Skeletal muscle tissue (tissue), 4 donors: ENCODE data around the gene CAPZA1. TPM values are rescaled to one million over a fixed set of nuclear protein-coding genes. Genes with fewer than 3 reads are reported as not detected.

ENCODE experiments used
- H3K27ac ChIP-seq: one replicate; pipeline ENCODE4 v1.7.0; 2013; ENCODE audit warnings: mild to moderate bottlenecking, low read depth, low read length, inconsistent platforms
- H3K27me3 ChIP-seq, 3 donors: one replicate each; pipeline ENCODE4 v1.7.0; 2013; ENCODE audit warnings: low read length in 3 of 3; ENCODE audit not compliant: control insufficient read depth in 3 of 3, insufficient read depth in 3 of 3
- H3K36me3 ChIP-seq, 3 donors: one replicate each; pipeline ENCODE4 v1.7.0; 2013; ENCODE audit warnings: low read length in 3 of 3; ENCODE audit not compliant: control insufficient read depth in 3 of 3, insufficient read depth in 3 of 3
- H3K4me1 ChIP-seq, 3 donors: one replicate each; pipeline ENCODE4 v1.7.0; 2013; ENCODE audit warnings: low read length in 3 of 3, mild to moderate bottlenecking in 3 of 3; ENCODE audit not compliant: control insufficient read depth in 3 of 3, insufficient read depth in 3 of 3
- H3K4me3 ChIP-seq, 3 donors: one replicate each; pipeline ENCODE4 v1.7.0; 2013; ENCODE audit warnings: low read length in 3 of 3
- H3K9ac ChIP-seq, 3 donors: one replicate each; pipeline ENCODE4 v1.7.0; 2013; ENCODE audit warnings: low read length in 3 of 3, mild to moderate bottlenecking in 3 of 3, moderate library complexity in 2 of 3, low read depth in 1 of 3
- H3K9me3 ChIP-seq, 3 donors: one replicate each; pipeline ENCODE4 v1.7.0; 2013; ENCODE audit warnings: low read length in 3 of 3; ENCODE audit not compliant: control insufficient read depth in 3 of 3
- total RNA-seq: library from RNA; depleted of rRNA; stranded (reverse); fragments of >200 nt; gene quantifications from one replicate; pipeline ENCODE4 v1.2.3, GENCODE V29; 2014
- donor health status: Osteomylitis.

Gene CAPZA1
- total RNA-seq, 1 donor from 2014 or later = 63.7 TPM

DNA sequence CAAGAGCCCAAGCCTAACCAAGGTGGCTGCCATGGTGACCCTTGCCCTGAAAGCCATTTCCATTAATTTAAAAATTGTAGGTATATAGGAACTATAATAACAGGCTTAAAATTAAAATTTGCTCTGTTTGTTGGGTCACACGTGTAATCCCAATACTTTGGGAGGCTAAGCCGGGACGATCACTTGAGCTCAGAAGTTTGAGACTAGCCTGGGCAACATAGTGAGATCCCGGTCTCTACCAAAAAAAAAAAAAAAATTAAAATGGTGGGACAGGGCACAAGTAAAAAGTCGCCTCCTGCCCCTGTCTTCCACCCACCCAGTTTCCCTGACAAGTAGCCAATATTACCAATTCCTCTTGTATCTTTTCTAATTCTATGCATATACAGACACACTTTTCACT, 6.6 kb downstream of the CAPZA1 start:
- H3K4me1 ChIP-seq = peaks cover 10 to 31% (median 29%) of the 10 kb centered on the region in 3 donors
- H3K9ac ChIP-seq = no peak overlapping the region
- H3K27ac ChIP-seq = no peak overlapping the region
- no peaks in the 10 kb centered on the region for H3K27me3 ChIP-seq
- H3K36me3 ChIP-seq = peaks cover 2 to 4% (median 4%) of the 10 kb centered on the region in 3 donors
- H3K9me3 ChIP-seq = no peaks in the 10 kb centered on the region
- H3K4me3 ChIP-seq = no peak overlapping the region

DNA sequence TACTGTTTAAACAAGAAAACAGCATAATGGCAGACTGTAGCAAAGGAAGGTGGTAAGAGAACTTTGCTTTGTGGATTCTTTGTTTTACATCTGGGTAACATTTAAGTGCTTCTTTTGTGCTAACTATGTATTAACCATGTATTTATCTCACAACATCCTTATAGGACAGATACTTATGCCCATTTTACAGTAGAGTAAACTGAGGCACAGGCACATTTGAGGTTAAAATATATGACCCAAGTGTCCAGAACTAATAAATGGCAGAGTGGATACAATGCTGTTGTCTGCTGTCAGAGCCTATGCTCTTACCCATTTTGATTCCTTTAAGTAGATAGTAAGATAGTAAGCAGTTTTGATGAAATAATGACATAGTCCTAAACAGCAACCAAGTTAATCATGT, 7.3 kb downstream of the CAPZA1 start:
- Histone ChIP-seq H3K4me1 (peaks cover 10 to 28% (median 27%) of the 10 kb centered on the region in 3 donors), H3K27me3 (no peaks in the 10 kb centered on the region), H3K9ac (no peak overlapping the region), H3K9me3 (no peaks in the 10 kb centered on the region), H3K36me3 (peaks cover 2 to 4% (median 4%) of the 10 kb centered on the region in 3 donors), H3K27ac (peak overlapping the region; percentile 42), H3K4me3 (no peak overlapping the region)

DNA sequence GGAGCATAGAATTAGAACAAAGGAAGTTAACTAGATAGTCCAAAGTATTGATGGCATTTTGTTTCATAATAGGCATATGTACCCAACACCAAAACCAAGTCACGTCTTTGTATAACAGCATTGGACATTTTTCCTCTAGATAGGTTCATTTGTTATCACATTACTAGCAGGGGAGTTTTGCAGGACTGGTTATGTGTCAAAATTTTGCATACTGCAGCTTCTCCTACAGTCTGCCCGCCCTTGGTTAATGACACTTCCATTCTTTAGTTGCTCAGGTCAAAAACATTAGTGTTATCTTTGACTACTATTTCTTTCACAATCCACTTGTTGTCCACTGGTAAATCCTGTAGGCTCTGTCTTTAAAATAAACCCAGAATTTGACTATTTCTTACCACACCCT, 8.9 kb downstream of the CAPZA1 start:
- H3K36me3 ChIP-seq = peaks cover 2 to 4% (median 4%) of the 10 kb centered on the region in 3 donors
- no peaks in the 10 kb centered on the region for H3K27me3 ChIP-seq
- H3K4me1 ChIP-seq = peaks cover 12 to 23% (median 21%) of the 10 kb centered on the region in 3 donors
- H3K9ac ChIP-seq = no peak overlapping the region
- no peaks in the 10 kb centered on the region for H3K9me3 ChIP-seq
- no peak overlapping the region for H3K27ac ChIP-seq
- no peak overlapping the region for H3K4me3 ChIP-seq

DNA sequence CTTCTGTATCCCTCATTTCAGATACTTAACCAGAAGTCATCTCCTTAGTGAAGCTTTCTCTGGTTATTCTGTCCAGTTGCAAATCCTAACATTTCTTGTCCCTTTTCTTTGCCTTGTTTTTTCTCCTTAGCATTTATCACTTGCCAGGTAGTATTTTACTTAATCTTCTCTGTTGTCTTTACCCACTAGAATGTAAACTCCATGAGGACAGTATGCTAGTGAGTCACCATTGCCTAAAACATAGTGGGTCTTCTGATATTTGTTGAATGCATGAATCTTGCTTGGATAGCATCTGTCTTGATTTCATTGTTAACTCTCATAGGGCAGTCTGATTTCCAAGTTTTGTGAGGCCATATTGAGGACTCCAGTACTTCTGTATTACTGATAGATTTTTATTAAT, 9.6 kb downstream of the CAPZA1 start:
- no peaks in the 10 kb centered on the region for H3K9me3 ChIP-seq
- H3K4me3 ChIP-seq = no peak overlapping the region
- no peaks in the 10 kb centered on the region for H3K27me3 ChIP-seq
- no peak overlapping the region for H3K27ac ChIP-seq
- H3K9ac ChIP-seq = no peak overlapping the region
- peaks cover 2 to 4% (median 4%) of the 10 kb centered on the region in 3 donors for H3K36me3 ChIP-seq
- H3K4me1 ChIP-seq = peaks cover 12 to 23% (median 21%) of the 10 kb centered on the region in 3 donors

DNA sequence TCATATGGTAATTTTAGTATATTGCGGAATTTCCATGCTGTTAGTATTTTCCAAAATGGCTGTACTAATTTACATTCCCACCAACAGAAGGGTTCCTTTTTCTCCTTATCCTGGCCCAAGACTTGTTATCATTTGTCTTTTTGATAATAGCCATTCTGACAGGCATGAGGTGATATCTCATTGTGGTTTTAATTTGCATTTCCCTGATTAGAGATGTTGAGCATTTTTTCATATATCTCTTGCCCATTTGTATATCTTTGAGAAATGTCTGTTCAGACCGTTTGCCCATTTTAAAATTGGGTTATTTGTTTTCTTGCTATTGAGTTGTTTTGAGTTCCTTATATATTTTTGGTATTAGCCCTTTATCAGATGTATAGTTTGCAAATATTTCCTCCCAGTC, 14.0 kb downstream of the CAPZA1 start:
- no peaks in the 10 kb centered on the region for H3K27me3 ChIP-seq
- no peak overlapping the region for H3K4me3 ChIP-seq
- H3K36me3 ChIP-seq = no peaks in the 10 kb centered on the region
- no peaks in the 10 kb centered on the region for H3K9me3 ChIP-seq
- H3K4me1 ChIP-seq = peaks cover under 1 to 14% (median 13%) of the 10 kb centered on the region in 3 donors
- no peak overlapping the region for H3K27ac ChIP-seq
- no peak overlapping the region for H3K9ac ChIP-seq

DNA sequence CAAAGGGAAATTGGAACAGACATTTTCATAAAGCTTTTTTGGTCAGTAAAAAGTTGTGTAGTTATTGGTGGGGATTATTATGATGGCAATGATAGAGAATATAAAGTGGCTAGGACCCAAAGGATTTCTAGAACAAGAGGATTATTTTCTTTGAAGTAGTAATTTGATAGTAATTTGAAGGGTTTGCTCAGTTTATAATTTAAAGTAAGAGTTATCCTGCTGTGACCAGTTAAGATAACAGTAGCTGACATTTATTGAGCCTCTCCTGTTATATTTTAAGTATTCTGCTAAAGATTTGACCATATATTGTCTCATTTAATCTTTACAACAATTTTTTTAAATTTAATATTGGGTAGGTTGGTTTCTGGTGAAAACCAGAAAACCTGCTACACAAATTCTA, 14.7 kb downstream of the CAPZA1 start:
- Histone ChIP-seq H3K36me3 (no peaks in the 10 kb centered on the region), H3K4me1 (peaks cover 0 to 14% (median 11%) of the 10 kb centered on the region in 3 donors), H3K4me3 (no peak overlapping the region), H3K9ac (no peak overlapping the region), H3K27me3 (no peaks in the 10 kb centered on the region), H3K27ac (no peak overlapping the region), H3K9me3 (no peaks in the 10 kb centered on the region)

DNA sequence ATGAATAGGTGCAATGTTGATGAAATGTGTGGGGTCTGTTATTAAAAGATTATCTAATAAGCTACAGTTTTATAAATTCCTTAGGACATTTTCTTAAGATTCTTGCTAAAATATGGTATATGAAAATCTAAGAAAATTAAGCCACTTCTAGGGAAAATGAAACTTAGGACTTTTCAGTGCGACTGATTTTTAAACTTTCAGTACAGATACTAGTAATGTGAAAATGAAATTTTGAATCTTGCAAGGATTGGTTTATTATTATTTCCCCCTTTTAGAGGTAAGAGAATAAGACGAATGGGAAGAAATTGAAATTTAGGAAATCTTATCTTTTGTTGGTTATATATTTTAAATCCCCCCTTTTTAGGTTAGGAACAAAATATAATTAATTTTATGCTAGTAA, 16.4 kb downstream of the CAPZA1 start:
- no peak overlapping the region for H3K9ac ChIP-seq
- no peaks in the 10 kb centered on the region for H3K27me3 ChIP-seq
- no peak overlapping the region for H3K27ac ChIP-seq
- no peaks in the 10 kb centered on the region for H3K36me3 ChIP-seq
- H3K4me3 ChIP-seq = no peak overlapping the region
- no peaks in the 10 kb centered on the region for H3K9me3 ChIP-seq
- peaks cover 0 to 12% (median 11%) of the 10 kb centered on the region in 3 donors for H3K4me1 ChIP-seq

DNA sequence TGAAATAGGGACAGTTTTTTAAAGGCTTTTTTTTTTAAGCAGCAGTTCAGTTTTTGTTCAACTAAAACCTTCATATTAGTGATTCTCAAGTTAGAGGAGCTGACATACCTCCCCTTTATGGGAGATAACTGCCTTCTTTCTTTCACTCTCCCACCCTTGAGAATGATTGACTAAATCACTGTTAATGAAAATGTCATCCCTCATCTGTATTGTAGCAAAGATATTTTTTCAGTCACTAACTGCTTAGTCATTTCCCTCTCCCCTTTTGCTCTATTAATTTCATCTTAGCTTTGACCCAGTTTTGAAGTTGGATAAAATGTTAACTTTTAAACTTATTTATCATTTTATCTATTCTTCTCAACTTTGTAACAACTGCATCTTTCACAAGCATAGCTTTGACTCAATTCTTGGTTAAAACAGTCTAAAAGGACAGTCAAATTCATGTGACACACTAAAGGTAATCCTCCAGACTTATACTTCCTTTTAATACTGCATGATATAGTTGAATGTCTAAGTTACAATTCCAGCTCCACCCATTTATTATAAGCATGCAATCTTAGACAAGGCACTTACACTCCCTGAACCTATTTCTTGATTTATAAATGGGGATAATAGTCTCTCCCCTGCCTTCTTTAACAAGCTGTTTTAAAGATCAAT, 17.1 kb downstream of the CAPZA1 start:
- Histone ChIP-seq H3K27ac (no peak overlapping the region), H3K9me3 (no peaks in the 10 kb centered on the region), H3K4me3 (no peak overlapping the region), H3K9ac (no peak overlapping the region), H3K36me3 (no peaks in the 10 kb centered on the region), H3K4me1 (peaks cover 0 to 12% (median 11%) of the 10 kb centered on the region in 3 donors), H3K27me3 (no peaks in the 10 kb centered on the region)

DNA sequence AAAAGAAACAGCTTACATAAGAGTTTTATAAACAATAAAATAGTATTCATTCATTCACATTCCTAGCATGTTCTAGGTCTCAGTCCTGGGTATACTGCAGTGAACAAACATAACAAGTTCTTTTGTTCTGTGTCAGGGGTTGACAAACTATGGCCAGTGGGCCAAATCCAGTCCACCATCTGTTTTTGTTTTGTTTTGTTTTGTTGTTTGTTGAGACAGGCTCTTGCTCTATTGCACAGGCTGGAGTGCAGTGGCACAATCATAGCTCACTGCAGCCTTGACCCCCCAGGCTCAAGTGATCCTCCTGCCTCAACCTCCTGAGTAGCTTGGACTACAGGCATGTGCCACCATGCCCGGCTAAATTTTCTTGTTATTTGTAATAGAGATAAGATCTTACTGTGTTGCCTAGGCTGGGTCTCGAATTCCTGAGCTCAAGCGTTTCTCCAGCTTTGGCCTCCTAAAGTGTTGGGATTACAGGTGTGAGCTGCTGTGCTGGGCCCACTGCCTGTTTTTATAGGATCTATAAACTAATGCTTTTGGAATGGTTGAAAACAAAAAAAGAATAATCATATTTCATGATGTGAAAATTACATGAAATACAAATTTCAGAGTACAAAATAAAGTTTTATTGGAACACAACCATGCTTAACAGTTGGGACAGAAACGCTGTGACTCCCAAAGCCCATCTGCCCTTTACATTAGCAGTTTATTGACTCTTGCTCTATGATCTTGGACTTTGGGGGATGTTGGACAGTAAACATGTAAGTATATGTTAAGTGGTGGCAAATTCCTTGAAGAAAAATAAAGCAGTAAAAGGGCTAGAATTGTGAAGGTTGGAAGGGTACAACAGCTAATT, 17.9 kb downstream of the CAPZA1 start:
- no peaks in the 10 kb centered on the region for H3K27me3 ChIP-seq
- no peaks in the 10 kb centered on the region for H3K36me3 ChIP-seq
- no peaks in the 10 kb centered on the region for H3K9me3 ChIP-seq
- peaks cover 0 to 12% (median 9%) of the 10 kb centered on the region in 3 donors for H3K4me1 ChIP-seq
- H3K27ac ChIP-seq = no peak overlapping the region
- H3K9ac ChIP-seq = no peak overlapping the region
- no peak overlapping the region for H3K4me3 ChIP-seq

DNA sequence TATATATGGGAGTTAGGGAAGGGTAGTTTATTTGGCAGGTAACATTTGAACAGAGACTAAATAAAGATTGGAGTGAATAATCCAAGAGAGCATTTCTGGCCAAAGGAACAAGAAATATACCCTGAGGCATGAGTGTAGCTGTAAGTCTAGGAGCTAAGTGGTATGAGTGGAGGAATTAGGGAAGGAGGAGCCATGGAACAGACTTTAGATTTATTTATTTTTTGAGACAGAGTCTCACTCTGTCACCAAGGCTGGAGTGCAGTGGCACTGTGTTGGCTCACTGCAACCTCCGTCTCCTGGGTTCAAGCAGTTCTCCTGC, 18.4 kb downstream of the CAPZA1 start:
- no peaks in the 10 kb centered on the region for H3K27me3 ChIP-seq
- H3K36me3 ChIP-seq = no peaks in the 10 kb centered on the region
- no peak overlapping the region for H3K9ac ChIP-seq
- no peaks in the 10 kb centered on the region for H3K9me3 ChIP-seq
- no peak overlapping the region for H3K4me3 ChIP-seq
- H3K27ac ChIP-seq = no peak overlapping the region
- H3K4me1 ChIP-seq = peaks cover 0 to 12% (median 9%) of the 10 kb centered on the region in 3 donors
